ENCODE measurements around the gene S100A7A.

The S100A7A gene

DNA sequence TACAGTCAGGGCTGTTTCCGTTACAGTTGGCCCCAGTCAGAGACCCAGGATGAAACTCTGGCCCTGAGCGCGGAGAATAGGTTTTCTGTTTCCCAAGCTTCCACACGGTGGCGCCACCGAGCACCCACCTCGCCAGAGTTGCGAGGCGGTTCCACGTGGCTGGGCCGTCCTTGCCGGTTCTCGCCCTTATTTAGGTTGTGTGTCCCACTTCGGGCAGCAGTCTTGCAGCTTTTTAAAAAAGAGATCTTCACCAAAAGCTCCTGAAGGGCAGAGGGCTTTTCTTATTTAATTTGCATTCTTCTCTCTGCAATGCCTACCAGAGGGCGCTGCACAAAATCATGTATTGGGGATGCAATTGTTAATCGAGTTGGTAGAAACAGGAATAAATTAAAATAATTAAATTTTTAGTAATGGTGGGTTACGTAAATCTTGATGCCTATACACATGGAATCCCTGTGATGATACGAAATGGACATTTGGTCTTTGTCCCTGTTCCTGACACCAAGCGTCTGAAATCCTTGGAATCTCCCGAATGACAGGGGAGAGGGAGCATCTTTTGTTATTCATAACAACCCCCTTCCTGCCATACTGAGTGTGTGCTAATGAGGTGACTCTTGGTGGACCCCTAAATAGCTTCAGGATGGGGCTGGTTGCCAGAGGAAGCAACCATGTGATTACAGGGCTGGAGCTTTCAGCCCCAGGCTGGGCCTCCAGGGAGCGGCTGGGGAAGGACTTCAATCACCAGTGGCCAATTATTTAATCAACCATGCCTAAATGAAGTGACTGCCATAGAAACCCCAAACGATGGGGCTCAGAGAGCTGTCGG lies 49.7 kb downstream of the S100A7A start:
- DNase-seq = peak; percentile 69

DNA sequence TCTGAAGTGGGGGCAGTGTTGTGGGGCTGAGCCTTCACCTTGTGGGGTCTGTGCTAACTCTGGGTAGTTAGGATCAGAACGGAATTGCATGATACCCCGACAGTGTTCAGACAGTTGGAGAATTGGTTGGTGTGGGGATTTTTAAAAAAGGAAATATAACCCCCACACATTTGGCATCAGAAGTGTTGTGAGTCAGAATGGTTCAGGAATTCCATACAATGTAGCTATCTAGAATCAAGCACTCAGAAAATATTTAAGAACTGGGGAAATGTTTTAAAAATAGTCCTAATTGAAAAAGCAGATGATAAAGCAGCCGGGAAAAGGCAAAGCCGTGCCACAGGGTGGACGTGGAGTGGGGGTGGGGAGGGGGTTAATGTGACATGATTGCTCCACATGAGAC lies 50.6 kb downstream of the S100A7A start:
- DNase-seq = no peak

DNA sequence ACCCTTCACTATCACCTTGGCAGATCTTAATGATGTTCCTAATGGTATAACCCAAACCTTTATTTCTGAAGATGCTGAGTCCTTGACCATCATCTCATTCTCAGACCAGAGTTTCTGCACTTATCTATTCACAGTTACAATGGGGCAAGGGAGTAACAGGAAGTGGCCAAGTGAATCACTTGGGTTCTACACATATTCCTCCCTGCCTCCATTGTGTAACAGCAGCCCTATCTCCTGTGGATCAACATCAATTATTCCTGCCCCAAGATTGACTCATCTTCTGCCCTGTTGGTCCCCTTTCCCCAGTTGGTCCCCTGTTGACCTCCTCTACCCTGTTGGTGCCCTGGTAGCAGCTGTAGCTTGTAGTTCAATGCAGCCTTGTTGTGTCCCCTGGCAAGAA lies 54.4 kb downstream of the S100A7A start:
- no peak for DNase-seq
